ENCODE data around the gene DYNC1H1. TPM values are rescaled to one million over a fixed set of nuclear protein-coding genes. Genes with fewer than 3 reads are reported as not detected.

Gene DYNC1H1
- polyA plus RNA-seq, 10 donors = 252 to 337 (median 278) TPM

DNA sequence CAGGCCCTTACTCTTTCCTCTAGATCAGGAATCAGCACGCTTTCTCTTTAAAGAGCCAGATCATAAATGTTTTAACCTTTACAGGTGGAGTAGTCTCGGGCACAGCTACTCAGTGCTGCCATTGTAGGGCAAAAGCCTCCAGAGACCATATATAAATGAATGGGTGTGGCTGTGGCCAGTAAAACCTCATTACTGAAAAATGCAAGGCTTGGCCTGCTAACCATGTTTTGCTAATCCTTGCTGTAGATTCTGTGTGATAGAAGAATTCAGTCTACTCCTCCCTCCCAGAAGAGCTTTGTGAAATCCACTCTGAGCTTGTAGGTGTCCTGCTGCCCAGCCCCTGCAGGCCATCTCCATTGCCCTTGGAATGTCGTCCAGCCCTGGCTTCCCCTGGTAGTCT lies 64.4 kb downstream of the DYNC1H1 start:
- no peak for DNase-seq

DNA sequence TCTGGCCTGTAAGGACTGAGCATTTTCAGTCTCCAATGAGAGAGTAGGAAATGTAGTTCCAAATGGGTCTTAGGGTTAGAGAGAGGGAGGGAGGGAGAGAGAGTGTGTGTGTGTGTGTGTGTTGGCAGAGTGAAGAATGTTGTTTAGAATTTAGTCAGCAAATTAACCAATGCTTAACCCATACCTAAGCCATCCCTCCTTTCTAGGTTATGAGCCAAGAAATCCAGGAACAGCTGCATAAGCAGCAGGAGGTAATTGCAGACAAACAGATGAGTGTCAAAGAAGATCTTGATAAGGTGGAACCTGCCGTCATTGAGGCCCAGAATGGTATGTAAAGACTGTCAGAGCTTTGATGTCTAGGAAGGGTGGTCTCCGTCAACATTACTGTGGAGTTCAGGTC lies 65.6 kb downstream of the DYNC1H1 start:
- no peak for DNase-seq

DNA sequence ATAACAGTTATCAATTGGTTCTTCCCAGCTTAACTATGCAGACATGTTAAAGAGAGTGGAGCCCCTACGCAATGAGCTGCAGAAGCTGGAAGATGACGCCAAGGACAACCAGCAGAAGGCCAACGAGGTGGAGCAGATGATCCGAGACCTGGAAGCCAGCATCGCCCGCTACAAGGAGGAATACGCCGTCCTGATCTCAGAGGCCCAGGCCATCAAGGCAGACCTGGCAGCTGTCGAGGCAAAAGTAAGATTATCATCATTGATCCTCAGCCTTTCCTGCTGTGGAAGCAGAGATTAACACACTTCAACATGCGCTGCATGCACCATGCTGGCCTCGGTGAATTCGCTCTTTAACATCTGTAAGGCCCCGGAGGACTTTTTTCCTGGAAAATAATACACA lies 68.9 kb downstream of the DYNC1H1 start:
- DNase-seq = no peak

DNA sequence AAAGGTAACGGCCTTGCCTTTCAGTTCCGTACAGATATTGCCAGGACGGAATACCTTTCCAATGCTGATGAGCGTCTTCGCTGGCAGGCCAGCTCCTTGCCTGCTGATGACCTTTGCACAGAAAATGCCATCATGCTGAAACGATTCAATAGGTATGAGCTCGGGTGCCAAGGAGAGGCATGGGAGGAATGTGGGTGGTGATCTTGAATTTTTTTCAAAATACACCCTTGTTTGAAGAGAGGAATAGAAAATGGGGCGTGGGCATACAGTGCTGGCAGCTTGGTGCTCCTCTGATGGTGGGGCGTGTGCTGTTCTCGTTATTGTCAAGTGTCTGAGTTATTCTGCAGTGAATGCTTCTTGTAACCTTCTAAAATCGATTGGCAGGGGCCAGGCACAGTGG lies 69.9 kb downstream of the DYNC1H1 start:
- DNase-seq = no peak

DNA sequence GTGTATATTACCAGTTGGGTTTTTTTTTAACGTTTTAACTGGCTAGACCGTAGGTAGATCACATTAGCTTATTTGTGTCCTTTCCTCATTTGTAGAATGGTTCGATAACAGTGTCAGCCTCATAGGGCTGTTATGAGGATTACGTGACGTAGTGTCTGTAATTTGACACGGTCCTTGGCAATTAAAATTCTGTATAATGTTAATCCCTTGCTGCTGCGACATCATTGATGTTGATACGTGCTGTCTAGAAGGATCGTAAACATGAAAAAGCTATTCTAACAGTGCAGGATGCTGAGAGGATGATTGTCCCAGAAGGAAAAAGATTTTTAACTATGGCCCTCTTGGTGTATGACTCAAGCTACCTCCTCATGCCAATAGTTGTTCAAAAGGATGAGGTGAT lies 71.5 kb downstream of the DYNC1H1 start:
- DNase-seq = no peak

DNA sequence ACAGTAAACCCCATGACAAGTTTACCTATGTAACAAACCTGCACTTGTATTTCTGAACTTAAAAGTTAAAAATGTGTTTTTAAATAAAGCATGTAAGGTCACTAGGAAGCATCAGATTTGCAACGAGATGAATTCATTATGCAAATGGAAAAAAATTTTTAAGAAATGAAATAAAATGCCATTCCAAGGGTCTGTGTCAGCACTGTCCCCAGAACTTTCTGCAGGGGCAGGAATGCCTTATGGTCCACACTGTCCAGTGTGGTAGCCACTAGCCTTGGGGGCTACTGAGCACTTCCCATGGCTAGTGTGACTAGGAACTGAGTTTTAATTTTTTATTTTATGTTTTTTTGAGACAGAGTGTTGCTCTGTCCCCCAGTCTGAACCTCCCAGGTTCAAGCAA lies 73.3 kb downstream of the DYNC1H1 start:
- DNase-seq = no peak

DNA sequence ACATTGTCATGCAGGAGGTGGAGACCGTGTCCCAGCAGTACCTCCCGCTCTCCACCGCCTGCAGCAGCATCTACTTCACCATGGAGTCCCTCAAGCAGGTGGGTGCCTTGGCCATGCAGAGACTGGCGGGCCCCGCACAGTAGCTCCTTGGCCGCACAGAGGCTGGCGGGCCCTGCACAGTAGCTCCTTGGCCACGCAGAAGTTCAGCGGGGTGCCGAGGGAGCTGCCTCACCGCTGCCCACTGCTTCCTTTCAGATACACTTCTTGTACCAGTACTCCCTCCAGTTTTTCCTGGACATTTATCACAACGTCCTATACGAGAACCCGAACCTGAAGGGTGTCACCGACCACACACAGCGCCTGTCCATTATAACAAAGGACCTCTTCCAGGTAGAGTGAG lies 74.8 kb downstream of the DYNC1H1 start:
- no peak for DNase-seq

DNA sequence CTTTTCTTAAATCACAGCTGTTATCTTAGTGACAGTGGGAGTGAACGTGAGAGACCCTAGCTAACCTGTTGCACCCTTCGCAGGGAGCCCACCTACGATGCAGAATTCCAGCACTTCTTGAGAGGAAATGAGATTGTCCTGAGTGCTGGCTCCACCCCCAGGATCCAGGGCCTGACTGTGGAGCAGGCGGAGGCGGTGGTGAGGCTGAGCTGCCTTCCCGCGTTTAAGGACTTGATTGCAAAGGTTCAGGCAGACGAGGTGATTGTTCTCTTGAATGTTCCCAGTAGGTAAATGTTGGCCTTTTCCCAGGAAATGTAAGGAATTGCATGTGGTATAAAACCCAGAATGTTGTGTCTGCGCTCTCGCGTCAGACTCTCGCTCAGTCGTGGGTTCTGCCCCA lies 75.8 kb downstream of the DYNC1H1 start:
- DNase-seq = no peak

DNA sequence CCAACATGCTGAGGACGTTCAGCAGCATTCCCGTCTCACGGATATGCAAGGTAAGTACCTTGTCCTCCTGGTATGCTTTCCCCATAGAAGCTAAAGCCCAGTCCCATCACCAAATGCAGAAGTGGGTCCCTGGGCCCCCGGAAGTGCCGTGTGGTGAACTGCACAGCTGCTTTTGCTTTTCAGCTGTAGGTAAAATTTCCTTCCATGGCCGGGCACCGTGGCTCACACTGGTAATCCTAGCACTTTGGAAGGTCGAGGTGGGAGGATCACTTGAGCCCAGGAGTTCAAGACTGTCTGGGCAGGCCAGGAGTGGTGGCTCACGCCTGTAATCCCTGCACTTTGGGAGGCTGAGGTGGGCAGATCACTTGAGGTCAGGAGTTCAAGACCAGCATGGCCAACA lies 78.3 kb downstream of the DYNC1H1 start:
- no peak for DNase-seq

DNA sequence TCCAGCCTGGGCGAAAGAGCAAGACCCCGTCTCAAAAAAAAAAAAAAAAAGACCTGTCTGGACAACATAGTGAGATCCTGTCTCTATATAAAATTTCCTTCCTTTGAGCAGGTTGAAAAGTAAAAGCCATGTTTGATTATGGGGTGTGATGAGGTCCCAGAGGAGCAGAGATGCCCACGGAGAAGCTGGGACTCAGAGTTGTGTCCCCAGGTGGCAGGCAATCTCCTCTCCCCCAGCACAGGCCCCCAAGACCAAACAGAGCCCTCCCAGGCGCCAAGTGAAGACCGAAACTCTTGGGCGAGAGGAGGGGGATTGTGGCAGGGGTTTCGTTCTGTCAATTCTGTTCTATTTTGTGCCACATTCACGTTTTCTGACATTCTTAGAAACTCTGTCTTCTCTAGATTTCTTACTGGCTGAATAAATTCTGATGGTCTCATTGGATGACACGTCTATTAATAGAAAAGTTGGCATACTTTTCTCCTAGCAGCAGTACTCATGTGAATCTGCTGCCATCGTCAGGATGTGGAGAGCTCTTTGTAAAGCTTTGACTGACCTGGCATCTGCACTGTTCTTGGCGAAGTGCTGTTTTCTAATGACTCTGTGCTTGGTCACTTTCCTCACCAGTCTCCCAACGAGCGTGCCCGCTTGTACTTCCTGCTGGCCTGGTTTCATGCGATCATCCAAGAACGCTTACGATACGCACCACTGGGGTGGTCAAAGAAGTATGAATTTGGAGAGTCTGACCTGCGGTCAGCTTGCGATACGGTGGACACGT lies 79.1 kb downstream of the DYNC1H1 start:
- DNase-seq = no peak

DNA sequence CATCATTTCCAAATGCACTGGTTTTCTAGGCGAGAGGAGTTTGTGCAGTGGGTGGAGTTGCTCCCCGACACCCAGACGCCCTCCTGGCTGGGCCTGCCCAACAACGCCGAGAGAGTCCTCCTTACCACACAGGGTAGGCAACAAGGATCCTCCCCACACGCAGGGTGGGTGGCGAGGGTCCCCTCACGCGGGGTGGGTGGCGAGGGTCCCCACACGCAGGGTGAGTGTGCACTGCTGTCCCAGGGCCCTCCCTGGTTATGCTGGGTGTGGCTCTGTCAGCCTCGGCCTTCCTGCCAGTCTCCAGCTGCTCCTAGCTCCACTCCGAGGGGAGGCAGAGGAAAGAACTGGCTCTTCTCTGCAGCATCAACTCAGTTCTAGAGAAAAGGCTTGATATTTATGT lies 80.2 kb downstream of the DYNC1H1 start:
- no peak for DNase-seq

DNA sequence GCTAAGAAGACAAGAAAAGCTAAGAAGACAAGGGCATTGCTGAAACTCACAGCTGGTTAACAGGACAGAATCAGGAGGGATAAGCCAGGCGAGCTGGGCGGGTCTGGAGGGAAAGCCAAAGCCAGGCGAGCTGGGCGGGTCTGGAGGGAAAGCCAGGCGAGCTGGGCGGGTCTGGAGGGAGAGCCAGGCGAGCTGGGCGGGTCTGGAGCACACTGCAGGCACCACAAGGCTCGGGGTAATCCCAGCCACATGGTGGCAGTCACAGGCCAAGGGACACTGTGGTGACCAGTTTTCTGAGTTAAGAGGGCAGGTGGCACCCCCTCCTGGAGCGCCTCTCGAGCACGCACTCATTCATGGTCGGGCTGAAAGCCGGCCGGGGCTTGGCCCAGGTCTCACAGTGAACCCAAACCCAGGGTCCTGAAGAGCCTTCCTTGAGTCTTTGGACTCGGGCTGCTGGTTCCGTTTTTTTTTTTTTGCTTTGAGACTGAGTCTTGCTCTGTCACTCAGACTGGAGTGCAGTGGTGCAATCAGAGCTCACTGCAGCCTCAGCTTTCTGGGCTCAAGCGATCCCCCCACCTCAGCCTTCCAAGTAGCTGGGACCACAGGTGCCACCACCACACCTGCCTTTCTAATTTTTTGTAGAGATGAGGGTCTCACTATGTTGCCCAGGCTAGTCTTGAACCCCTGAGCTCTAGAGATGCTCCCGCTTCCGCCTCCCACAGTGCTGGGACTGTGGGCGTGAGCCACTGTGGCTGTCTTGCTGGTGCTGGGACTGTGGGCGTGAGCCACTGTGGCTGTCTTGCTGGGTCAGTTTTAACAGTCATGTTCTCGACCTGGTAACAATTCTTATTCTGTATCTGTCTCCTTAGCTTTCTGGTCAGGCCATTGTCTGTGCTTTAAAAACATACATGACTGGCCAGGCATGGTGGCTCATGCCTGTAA lies 82.2 kb downstream of the DYNC1H1 start:
- peak; percentile 66 to 81 (median 80) for DNase-seq

DNA sequence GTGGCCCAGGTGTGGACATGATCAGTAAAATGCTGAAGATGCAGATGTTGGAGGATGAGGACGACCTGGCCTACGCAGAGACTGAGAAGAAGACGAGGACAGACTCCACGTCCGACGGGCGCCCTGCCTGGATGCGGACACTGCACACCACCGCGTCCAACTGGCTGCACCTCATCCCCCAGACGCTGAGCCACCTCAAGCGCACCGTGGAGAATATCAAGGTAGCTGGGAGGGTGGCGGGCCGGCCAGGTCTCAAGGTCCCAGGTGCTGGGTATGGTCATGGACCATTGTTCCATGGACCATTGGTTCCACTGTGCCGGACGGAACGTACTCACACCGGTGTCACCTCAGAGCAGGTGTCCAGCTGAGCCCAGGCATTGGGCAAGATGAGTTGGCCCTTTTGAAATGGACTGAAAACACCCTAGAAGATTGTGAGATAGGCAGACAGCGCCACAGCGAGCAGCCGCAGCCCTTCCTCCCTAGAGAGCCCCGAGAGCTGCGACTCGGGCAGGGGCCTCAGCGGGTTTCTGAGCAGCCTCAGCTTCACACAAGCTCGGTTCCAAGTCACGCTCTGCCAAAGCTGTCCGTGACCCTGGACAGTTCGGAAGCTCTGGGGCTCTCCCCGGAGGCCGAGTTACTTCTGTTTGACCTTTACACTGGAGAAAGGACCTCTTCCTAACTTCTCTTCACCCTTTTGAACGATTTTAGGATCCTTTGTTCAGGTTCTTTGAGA lies 83.6 kb downstream of the DYNC1H1 start:
- DNase-seq = no peak

DNA sequence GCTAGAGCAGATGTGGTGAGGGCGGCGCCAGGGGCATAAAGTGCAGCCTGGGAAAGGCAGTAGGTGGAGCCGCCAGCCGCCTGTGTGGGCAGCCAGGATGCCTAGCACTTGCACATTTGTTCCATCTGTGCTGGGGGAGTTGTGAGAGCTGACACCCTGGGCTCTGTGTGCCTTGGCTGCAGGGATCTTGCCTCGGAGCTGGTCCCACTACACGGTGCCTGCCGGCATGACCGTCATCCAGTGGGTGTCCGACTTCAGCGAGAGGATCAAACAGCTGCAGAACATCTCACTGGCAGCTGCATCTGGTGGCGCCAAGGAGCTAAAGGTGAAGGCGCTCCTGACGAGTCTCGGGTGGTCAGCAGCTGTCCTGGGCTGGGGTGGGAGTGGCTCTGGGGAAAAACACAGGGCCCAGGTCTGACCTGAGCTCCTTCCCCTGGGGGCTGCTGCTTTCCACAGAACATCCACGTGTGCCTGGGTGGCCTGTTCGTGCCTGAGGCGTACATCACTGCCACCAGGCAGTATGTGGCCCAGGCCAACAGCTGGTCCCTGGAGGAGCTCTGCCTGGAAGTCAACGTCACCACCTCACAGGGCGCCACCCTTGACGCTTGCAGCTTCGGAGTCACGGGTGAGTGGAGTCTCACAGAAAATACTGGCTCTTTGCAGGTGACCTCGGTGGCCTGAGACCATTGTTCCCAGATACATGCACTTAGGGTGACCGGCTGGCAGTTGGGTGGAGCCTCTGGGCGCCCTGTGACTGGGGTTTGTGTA lies 85.1 kb downstream of the DYNC1H1 start:
- no peak for DNase-seq

DNA sequence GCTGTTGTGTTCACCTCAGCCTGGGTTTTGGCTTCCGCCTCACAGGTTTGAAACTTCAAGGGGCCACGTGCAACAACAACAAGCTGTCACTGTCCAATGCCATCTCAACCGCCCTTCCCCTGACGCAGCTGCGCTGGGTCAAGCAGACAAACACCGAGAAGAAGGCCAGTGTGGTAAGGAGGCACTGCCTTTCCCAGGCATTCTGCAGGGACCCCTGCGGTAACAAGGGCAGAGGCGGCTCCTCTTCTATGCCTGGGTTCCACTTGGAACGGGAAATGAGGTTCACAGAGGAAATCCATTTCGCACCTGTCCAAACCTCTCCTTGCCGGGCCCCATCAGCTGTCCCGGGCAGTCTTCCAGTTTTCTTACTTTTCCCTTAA lies 85.6 kb downstream of the DYNC1H1 start:
- DNase-seq = no peak

DNA sequence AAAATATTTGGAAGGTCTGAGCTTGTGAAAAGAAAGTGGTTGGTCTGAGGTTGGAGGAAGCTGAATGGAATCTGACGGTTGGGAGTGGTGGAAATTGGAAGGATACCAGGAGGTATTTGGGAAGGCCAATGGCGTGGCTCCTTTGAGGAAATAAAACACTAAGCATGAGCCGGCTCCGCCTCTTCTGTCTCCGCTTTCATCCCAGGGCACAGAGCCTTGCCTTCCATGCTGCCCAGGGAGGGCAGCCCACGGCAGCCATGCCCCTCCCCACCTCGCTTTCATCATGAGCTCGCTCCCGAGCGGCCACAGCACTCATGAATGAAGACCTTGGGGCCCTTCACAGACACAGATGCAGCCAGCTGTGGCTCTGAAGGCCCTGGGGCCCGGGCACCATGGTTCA lies 86.3 kb downstream of the DYNC1H1 start:
- DNase-seq = peak; percentile 45 to 59 (median 53)

DNA sequence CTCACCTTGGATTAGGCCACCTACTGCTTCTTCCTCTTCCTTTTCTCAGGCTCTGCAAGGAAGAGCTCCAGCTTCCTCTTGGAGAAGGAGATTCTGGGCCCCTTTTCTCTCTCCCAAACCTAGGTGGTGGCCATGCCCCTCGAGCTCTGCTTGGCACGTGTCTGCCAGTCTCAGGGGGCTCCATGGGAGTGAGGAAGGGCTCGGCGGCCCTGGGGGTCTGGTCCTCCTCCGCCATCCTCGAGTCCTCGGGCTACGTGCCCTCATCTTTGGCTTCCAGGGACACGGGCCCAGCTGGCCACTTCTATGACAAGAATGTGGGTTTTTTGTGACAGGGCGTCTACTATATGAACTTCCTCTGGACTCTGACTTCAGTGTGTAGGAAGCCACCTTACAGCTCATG lies 88.1 kb downstream of the DYNC1H1 start:
- no peak for DNase-seq

DNA sequence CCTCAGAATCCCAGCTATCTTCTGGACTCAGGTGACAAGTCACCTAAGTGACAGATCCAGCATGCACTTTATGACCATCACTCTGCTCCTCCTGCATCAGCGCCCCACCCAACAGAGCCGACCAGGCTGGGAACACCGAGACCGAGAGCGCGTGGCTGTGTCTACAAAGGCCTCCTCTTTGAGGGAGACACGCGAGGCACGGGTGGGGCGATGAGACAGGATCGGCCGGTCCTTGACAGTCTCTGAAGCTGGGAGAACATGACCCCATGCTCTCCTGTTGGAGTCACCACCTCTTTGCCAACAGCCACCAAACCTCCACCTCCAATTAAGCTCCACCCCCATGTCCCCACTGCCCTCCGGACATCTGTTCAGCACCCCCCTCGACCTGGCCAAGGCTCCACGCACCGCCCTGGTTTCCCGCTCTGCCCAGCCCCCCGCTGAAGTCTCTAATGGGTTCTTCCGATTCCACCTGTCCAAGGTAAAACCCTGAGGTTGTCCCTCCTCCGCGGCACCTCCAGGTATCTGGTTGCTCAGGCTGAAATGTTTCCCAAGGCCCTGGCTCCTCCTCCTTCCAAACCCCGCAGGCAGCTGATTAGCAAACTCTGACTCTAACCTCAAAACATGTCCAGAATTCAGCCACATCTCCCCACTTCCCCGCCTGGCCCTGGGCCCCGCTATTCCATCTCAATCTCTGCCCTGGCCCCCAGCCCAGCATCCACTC lies 91.0 kb downstream of the DYNC1H1 start:
- DNase-seq = no peak

DNA sequence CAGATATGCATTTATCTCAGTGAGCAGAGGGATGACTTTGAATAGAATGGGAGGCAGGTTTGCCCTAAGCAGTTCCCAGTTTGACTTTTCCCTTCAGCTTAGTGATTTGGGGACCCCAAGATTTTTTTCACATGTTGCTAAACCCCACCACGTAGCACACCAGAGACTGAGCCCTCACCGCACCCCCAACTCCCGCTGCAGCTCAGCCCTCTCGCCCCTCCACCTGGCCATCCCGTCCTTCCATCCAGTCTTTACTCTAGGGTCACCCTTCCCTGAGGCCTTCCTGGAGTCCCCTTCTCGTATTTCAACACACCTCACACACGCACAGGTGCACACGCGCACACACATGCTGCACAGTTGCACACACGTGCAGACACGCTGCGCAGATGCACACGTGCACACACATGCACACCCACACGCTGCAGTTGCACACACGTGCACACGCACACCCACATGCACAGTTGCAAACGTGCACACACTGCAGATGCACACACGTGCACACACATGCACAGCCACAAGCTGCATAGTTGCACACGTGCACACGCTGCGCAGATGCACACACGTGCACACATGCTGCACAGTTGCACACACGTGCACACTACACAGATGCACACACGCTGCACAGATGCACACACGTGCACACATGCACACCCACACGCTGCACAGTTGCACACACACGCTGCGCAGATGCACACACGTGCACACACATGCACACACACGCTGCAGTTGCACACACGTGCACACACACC lies 92.5 kb downstream of the DYNC1H1 start:
- DNase-seq = no peak

DNA sequence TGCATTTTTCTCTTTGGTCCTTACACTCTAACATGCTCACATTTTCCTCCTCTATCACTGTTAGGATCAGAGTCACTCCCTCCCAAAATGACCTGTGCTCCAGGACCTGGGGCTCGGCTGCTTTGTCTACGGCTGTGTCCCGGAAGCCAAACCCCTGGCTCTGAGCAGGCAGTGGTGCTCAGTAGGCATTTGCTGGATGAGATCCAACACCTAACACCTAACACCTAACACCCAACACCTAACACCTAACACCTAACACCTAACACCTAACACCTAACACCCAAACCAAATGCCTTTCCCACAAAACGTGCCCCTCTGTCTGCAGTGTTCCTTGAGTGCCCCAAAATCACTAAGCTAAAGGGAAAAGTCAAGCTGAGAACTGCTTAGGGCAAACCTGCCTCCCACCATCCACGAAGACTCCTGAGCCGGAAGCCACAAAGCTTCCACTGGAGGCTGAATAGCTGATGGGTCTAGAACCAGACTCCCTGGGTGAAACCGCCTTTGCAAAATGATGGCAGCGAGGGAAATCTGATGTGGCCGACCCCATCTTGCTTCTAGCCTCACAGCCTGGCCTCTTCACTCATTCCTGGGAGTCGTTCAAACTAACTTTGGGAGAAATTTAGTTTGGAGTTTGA lies 93.2 kb downstream of the DYNC1H1 start:
- no peak for DNase-seq

Data from muscle of back (tissue), 11 donors.